ENCODE data around the gene AFAP1L2. TPM values are rescaled to one million over a fixed set of nuclear protein-coding genes. Genes with fewer than 3 reads are reported as not detected.

Gene AFAP1L2
- total RNA-seq, 1 donor from 2014 or later: 29.5 TPM

GRCh38 chr10:114442091-114442630 lies 37.9 kb upstream of the AFAP1L2 start:
- Histone ChIP-seq H3K36me3 (peaks cover 0 to 54% of the 10 kb centered on the region in 2 donors), H3K27ac (no peak overlapping the region), H3K4me3 (no peak overlapping the region), H3K27me3 (no peaks in the 10 kb centered on the region), H3K9me3 (no peaks in the 10 kb centered on the region), H3K4me1 (no peaks in the 10 kb centered on the region)
- DNase-seq (ENCODE audit: extremely low spot score in 2 of 2): no peak
- intact Hi-C loops (cut with DNase I): no loop called here
- TF ChIP-seq POLR2A (IDR thresholded peaks at IDR 0.05): no peak
- no peak for TF ChIP-seq POLR2AphosphoS5 (IDR thresholded peaks at IDR 0.05; ENCODE audit: insufficient read depth in 1 of 2, low read depth in 1 of 2)
- TF ChIP-seq CTCF (IDR thresholded peaks at IDR 0.05): no peak

DNA sequence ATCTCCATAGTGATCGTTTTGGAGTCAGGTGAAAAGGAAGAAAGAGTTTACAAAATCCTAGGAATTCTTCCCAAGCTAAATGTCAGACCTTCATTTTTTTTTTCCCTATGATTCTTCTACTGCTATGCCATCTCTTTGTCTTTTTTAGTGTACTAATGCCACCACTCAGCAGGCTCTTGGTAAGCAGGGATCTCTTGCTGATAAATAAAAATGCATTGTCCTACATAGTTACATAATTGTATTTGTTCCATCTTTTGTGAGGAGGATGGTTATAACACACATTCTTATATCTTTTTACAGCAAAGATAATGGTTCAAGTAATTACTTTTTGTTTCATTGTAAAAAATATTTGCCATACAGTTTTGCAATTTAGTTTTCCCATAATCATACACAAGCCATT lies 36.8 kb upstream of the AFAP1L2 start:
- DNase-seq (ENCODE audit: extremely low spot score in 2 of 2): no peak
- no peaks in the 10 kb centered on the region for H3K9me3 ChIP-seq
- H3K4me1 ChIP-seq: no peaks in the 10 kb centered on the region
- no peak overlapping the region for H3K4me3 ChIP-seq
- intact Hi-C loops (cut with DNase I): no loop called here
- peaks cover 0 to 62% of the 10 kb centered on the region in 2 donors for H3K36me3 ChIP-seq
- no peak overlapping the region for H3K27ac ChIP-seq
- no peaks in the 10 kb centered on the region for H3K27me3 ChIP-seq
- TF ChIP-seq POLR2AphosphoS5 (IDR thresholded peaks at IDR 0.05; ENCODE audit: insufficient read depth in 1 of 2, low read depth in 1 of 2): no peak
- no peak for TF ChIP-seq CTCF (IDR thresholded peaks at IDR 0.05)
- TF ChIP-seq POLR2A (IDR thresholded peaks at IDR 0.05): no peak

DNA sequence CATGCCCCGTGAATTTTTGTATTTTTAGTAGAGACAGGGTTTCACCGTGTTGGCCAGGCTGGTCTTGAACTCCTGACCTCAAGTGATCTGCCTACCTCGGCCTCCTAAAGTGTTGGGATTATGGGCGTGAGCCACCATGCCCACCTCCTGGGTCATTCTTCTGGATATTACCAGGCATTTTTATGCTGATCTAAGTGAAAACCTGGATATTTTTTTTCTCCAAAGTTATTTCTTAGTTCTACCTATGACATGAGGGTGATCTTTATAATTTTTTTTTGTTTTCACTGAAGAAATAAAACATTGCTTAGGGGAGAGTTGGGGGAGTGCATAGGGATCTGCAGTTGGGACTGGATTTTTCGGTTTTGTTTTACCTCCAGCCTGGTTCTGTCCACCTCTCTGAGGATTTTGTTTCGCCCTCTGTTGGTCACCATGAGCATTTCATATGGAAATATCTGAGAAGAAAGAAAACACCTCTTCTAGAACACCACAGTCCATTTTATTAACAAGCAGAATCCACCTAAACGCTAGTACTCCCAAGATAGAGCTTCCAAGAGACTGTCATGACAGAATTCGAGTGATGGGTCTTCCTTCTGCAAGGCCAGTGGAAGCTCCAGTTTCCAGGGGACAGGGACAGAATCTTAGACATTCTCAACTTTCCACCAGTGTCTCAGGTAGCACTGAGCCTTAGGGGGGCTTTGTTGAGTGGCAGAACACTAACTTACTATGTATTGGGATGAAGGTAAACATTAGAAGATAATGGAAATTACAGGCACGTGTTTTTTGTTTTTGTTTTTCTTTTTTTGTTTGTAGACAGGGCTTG lies 33.4 kb upstream of the AFAP1L2 start:
- no peak overlapping the region for H3K27ac ChIP-seq
- H3K4me3 ChIP-seq: no peak overlapping the region
- TF ChIP-seq POLR2AphosphoS5 (IDR thresholded peaks at IDR 0.05; ENCODE audit: insufficient read depth in 1 of 2, low read depth in 1 of 2) (no peak), CTCF (IDR thresholded peaks at IDR 0.05) (peak in 1 of 3 experiments; percentile 27)
- no peaks in the 10 kb centered on the region for H3K9me3 ChIP-seq
- H3K4me1 ChIP-seq: no peaks in the 10 kb centered on the region
- no peaks in the 10 kb centered on the region for H3K27me3 ChIP-seq
- H3K36me3 ChIP-seq: peaks cover 0 to 67% of the 10 kb centered on the region in 2 donors
- DNase-seq (ENCODE audit: extremely low spot score in 2 of 2): no peak
- intact Hi-C loops (cut with DNase I): no loop called here

DNA sequence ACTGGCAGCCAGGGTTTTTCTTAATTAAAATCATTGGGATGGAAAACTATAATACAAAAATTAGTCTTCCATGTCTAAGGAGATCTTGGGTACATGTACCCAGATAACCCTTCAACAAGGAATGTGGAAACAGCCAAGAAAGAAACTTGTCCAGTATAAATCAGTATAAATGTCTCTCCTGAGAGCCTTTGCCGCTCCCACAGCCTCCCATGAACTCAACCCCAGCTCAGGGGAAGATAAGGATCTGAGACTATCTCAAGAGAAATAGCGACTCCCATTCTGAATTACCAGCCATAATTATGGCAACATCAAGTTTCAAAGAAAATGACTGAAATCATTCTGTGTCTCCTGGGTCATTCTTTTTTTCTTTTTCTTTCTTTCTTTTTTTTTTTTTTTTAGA lies 32.6 kb upstream of the AFAP1L2 start:
- H3K9me3 ChIP-seq: no peaks in the 10 kb centered on the region
- H3K36me3 ChIP-seq: peaks cover 0 to 60% of the 10 kb centered on the region in 2 donors
- no peak overlapping the region for H3K4me3 ChIP-seq
- TF ChIP-seq CTCF (IDR thresholded peaks at IDR 0.05): no peak
- TF ChIP-seq POLR2A (IDR thresholded peaks at IDR 0.05): no peak
- no peak for TF ChIP-seq POLR2AphosphoS5 (IDR thresholded peaks at IDR 0.05; ENCODE audit: insufficient read depth in 1 of 2, low read depth in 1 of 2)
- no peaks in the 10 kb centered on the region for H3K27me3 ChIP-seq
- intact Hi-C loops (cut with DNase I): no loop called here
- DNase-seq (ENCODE audit: extremely low spot score in 2 of 2): no peak
- H3K27ac ChIP-seq: no peak overlapping the region
- H3K4me1 ChIP-seq: no peaks in the 10 kb centered on the region

GRCh38 chr10:114432566-114433093 lies 28.3 kb upstream of the AFAP1L2 start:
- Histone ChIP-seq H3K27ac (no peak overlapping the region), H3K4me3 (no peak overlapping the region), H3K9me3 (no peaks in the 10 kb centered on the region), H3K4me1 (peaks cover 5% of the 10 kb centered on the region), H3K36me3 (peaks cover 0 to 23% of the 10 kb centered on the region in 2 donors), H3K27me3 (no peaks in the 10 kb centered on the region)
- intact Hi-C loops (cut with DNase I): no loop called here
- TF ChIP-seq POLR2A (IDR thresholded peaks at IDR 0.05) (no peak), POLR2AphosphoS5 (IDR thresholded peaks at IDR 0.05; ENCODE audit: insufficient read depth in 1 of 2, low read depth in 1 of 2) (no peak), CTCF (IDR thresholded peaks at IDR 0.05) (no peak)
- no peak for DNase-seq (ENCODE audit: extremely low spot score in 2 of 2)

Measured in vagina (tissue), 2 donors.